ENCODE results near the gene SYTL4. TPM values are rescaled to one million over a fixed set of nuclear protein-coding genes. Genes with fewer than 3 reads are reported as not detected.

Gene SYTL4
- total and polyA plus RNA-seq, 2 of the 13 experiments (the other 11 are each of a cell fraction or from before 2014, with no cell fraction given), result 0.41 to 0.73 TPM

- no peak for TF ChIP-seq ZNF770 (CRISPR knock-in tag; IDR thresholded peaks at IDR 0.05)
- 0 out of 2 replicates have a peak, but pooled peaks have one; percentile 32 for TF ChIP-seq FOXP4 (CRISPR knock-in tag; IDR thresholded peaks at IDR 0.05)
- no peak for TF ChIP-seq AHDC1 (CRISPR knock-in tag; IDR thresholded peaks at IDR 0.05; ENCODE audit: borderline replicate concordance)
- no peak for TF ChIP-seq ZNF616 (CRISPR knock-in tag; IDR thresholded peaks at IDR 0.05; ENCODE audit: low read depth)
- peak; percentile 15; the same call in 1 of the 2 replicates for TF ChIP-seq TCF7 (IDR thresholded peaks at IDR 0.05; ENCODE audit: low read depth)
- peak; percentile 44; the same call in 1 of the 2 replicates for TF ChIP-seq ARID5B (CRISPR knock-in tag; IDR thresholded peaks at IDR 0.05)
- no peak for TF ChIP-seq ZNF768 (CRISPR knock-in tag; IDR thresholded peaks at IDR 0.05)
- TF ChIP-seq SOX6 (IDR thresholded peaks at IDR 0.05), result no peak
- TF ChIP-seq SOX6 (CRISPR knock-in tag; IDR thresholded peaks at IDR 0.05), result 0 out of 2 replicates have a peak, but pooled peaks have one; percentile 22
- TF ChIP-seq DRAP1 (CRISPR knock-in tag; IDR thresholded peaks at IDR 0.05), result no peak
- TF ChIP-seq ZNF24 (IDR thresholded peaks at IDR 0.05), result peak; percentile 90
- TF ChIP-seq ZNF749 (CRISPR knock-in tag; IDR thresholded peaks at IDR 0.05; ENCODE audit: borderline replicate concordance), result no peak
- no peak for TF ChIP-seq KLF15 (CRISPR knock-in tag; IDR thresholded peaks at IDR 0.05; ENCODE audit: borderline replicate concordance)
Measured at GRCh38 chrX:100647739-100648138, 84.2 kb downstream of the SYTL4 start (continued).

All from HepG2 (cell line).